Measurements from ENCODE around the gene MED16.
A peak's percentile ranks its signal among the peaks of the same experiment; 100 is the strongest.

The MED16 gene

GRCh38 chr19:875265-875879 is 17.6 kb downstream of the MED16 start:
- FAIRE-seq (no peak), DNase-seq (ENCODE audit: insufficient read length, low spot score) (no peak)

GRCh38 chr19:873561-874041 is 19.4 kb downstream of the MED16 start:
- no peak for FAIRE-seq
- no peak for DNase-seq (ENCODE audit: insufficient read length, low spot score)

GRCh38 chr19:873084-873483 is 19.9 kb downstream of the MED16 start:
- peak; percentile 72 for FAIRE-seq
- DNase-seq (ENCODE audit: insufficient read length, low spot score), result peak; percentile 87

DNA sequence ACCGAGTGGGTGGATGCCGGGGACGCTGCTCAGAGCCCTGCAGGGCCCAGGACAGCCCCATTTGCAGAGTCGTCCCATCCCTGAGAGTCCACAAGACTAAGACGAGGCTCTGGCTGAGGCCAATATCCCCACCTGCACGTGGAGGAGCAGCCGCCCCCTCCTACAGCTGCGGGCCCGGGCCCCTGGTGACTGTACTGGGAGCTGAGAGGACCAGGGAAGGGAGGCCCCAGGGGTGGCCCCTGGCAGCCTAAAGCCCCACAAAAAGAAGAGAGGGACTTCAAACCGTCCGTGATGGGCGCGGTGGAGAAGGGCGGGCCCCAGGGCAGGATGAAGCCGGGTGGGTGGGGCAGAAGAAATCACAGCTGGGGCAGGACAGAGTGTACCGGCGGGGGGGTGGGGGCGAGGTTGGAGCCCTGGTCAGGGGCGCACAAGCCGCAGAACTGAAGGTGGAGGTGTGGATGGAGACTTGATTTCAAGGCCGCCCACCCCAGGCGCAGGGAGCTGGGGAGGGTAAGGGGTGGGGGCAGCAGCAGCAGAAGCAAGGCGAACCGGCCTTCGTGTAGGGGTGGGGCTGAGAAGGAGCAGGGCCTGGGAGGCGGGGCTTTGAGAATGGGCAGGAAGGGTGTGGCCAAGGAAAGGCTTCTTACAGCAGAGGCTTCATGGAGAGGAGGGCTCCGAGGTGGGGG is 20.6 kb downstream of the MED16 start:
- peak; percentile 92 for DNase-seq (ENCODE audit: insufficient read length, low spot score)
- no peak for FAIRE-seq

GRCh38 chr19:871446-872265 is 21.3 kb downstream of the MED16 start:
- no peak for DNase-seq (ENCODE audit: insufficient read length, low spot score)

DNA sequence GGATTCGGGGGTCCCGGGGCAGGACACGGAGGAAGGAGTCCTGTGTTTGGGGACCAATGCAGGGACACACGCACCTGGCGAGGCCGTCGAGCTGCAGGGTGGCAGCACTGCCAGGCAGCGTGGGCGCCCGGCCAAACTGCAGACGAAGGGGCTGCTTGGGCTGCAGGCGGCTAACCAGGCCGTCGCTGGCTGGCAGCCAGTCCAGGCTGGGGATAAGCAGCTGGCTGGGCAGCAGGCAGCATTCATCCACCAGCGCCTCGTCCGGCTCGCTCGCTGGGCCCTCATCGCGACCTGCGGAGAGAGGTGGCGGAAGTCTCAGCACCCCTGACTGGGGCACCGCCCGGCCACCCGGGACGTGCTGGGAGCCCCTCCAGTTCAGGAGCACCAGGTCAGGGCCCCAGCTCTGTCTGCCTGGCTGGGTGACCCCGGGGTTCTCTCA is 22.0 kb downstream of the MED16 start:
- FAIRE-seq, result no peak
- DNase-seq (ENCODE audit: insufficient read length, low spot score), result no peak

More at GRCh38 chr19:871446-872265, 21.3 kb downstream of the MED16 start:
- FAIRE-seq, result no peak

GRCh38 chr19:870314-870713 is 22.7 kb downstream of the MED16 start:
- no peak for DNase-seq (ENCODE audit: insufficient read length, low spot score)
- FAIRE-seq, result no peak

- no peak for FAIRE-seq
- no peak for DNase-seq (ENCODE audit: insufficient read length, low spot score)
Measured at GRCh38 chr19:869245-870177, 23.5 kb downstream of the MED16 start.

DNA sequence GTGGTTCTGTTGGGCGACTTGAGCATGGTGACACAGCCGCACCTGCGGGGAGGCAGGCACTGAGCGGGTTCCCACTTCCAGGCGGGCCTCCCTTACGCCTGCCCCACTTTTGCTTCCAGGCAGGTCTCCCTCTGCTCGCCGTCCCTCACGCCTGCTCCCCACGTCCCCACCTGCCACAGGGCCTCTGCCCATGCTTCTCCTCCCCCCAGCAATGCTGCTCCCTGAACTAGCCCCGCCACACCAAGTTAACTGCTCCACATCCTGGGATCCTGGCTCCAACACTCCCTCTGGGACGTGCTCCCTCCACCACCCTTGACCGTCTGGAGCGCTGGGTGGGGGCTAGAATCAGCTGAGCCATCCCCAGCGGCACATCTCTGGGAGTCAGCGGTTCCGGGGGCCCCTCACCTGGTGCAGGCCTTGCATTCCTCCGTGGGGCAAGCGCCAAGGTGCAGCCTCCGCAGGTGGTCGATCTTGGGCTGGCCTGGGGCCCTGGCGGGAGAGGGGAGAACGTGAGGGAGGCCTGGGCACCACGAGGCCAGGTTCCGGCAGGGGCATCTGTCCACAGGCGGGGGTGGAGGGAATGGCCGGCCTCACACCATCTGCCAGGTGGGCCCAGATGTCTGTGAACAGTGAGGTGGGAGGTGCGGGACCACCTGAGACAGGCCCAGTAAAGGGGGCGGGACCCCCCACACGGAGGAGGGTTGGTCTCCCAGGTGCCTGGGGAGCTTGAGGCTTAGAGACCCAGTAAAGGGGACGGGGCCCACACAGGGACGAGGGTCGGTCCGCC is 24.3 kb downstream of the MED16 start:
- no peak for FAIRE-seq
- no peak for DNase-seq (ENCODE audit: insufficient read length, low spot score)

DNA sequence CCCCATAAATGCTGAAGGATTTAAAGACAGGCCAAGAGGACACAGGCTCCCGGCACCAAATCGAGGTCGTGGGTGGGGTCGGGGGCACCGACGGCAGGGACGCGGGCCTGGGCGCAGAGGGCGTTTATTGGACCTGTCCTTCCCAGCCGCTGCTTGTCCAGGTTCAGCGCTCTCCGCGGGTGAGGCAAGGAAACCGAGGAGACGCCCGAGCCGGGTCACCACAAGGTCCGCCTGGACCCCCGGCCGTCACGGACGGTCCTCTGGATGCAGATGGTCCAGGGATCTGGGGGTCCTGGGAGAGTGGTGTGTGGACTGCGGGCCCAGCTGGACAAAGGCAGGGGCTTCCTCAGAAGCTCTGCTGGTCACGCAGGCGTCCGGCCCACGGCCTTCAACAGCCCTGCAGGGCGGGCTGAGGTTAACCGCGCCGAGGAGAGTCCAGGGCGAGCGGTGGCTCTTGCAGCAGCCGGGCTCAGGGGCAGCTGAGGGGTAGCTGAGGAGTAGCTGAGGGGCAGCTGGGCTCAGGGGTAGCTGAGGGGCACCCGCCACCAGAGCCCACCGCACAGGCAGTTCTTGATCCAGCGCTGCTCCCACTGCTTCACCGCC is 25.0 kb downstream of the MED16 start:
- DNase-seq (ENCODE audit: insufficient read length, low spot score), result no peak
- no peak for FAIRE-seq

- DNase-seq (ENCODE audit: insufficient read length, low spot score) (no peak), FAIRE-seq (no peak)
Measured at GRCh38 chr19:867301-867793, 25.6 kb downstream of the MED16 start.

GRCh38 chr19:866769-867300 is 26.2 kb downstream of the MED16 start:
- no peak for FAIRE-seq
- no peak for DNase-seq (ENCODE audit: insufficient read length, low spot score)

GRCh38 chr19:863315-863620 is 29.7 kb downstream of the MED16 start:
- FAIRE-seq (no peak), DNase-seq (ENCODE audit: insufficient read length, low spot score) (no peak)

DNA sequence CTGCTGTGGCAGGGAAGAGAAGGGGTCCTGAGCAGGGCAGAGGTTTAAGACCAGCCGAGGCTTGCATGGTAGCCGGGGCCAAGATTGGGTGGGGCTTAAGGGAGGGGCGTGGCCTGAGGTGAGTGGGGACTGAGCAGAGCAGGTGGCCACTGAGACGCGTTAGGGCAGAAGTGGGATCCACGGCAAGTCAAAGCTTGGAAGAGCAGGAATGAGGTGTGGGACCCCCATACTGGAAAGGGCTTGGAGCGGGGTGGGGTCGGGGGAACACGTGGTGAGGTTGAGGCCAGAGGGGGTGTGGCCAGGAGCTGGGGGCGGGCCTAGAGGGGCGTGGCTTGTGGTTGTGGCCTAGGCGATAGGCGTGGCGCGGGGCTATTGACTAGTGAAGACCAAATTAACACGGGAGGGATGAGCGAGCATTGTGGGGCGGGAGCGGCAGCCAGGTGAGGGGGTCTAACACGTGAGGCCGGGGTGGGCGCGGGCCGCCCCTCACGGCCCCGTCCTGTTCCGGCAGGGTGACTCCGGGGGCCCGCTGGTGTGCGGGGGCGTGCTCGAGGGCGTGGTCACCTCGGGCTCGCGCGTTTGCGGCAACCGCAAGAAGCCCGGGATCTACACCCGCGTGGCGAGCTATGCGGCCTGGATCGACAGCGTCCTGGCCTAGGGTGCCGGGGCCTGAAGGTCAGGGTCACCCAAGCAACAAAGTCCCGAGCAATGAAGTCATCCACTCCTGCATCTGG is 30.2 kb downstream of the MED16 start:
- DNase-seq (ENCODE audit: insufficient read length, low spot score), result peak; percentile 87
- FAIRE-seq, result peak; percentile 84

GRCh38 chr19:861756-862580 is 31.0 kb downstream of the MED16 start:
- peak; percentile 23 for FAIRE-seq
- peak; percentile 69 for DNase-seq (ENCODE audit: insufficient read length, low spot score)

GRCh38 chr19:861141-861755 is 31.7 kb downstream of the MED16 start:
- no peak for DNase-seq (ENCODE audit: insufficient read length, low spot score)
- no peak for FAIRE-seq
